Smooth muscle cell (in vitro differentiated cells): ENCODE data around the gene DDX43. TPM values are rescaled to one million over a fixed set of nuclear protein-coding genes. Genes with fewer than 3 reads are reported as not detected.
A peak's percentile ranks its signal among the peaks of the same experiment; 100 is the strongest.

Experiments
- DNase-seq: peaks from one replicate; lab custom pipeline; 2025; ENCODE audit not compliant: unreplicated experiment; lab: John Stamatoyannopoulos, UW
- H2AFZ ChIP-seq: fragments of 200-600 bp; sonication (generic); 2 replicates; pipeline ENCODE4 v1.6.0; 2016; ENCODE audit warnings: antibody characterized with exemption, low read depth, mild to moderate bottlenecking
- H3F3A ChIP-seq: fragments of 200-600 bp; sonication (generic); 2 replicates; pipeline ENCODE4 v1.6.0; 2017; ENCODE audit warnings: antibody characterized with exemption, low read depth
- H3K27ac ChIP-seq: fragments of 200-600 bp; sonication (generic); 2 replicates; pipeline ENCODE4 v1.5.1; 2016; ENCODE audit warnings: low read depth, mild to moderate bottlenecking
- H3K27me3 ChIP-seq: fragments of 200-600 bp; sonication (generic); 2 replicates; pipeline ENCODE4 v1.6.1; 2016; ENCODE audit warnings: low read depth, mild to moderate bottlenecking
- H3K36me3 ChIP-seq: fragments of 200-600 bp; sonication (generic); 2 replicates; pipeline ENCODE4 v1.5.1; 2016; ENCODE audit warnings: low read depth
- H3K4me1 ChIP-seq: fragments of 200-600 bp; sonication (generic); 2 replicates; pipeline ENCODE4 v1.5.1; 2016; ENCODE audit warnings: low read depth
- H3K4me2 ChIP-seq: fragments of 200-600 bp; sonication (generic); 2 replicates; pipeline ENCODE4 v1.6.0; 2016; ENCODE audit warnings: mild to moderate bottlenecking
- H3K4me3 ChIP-seq: fragments of 200-600 bp; sonication (generic); 2 replicates; pipeline ENCODE4 v1.5.1; 2016; ENCODE audit warnings: mild to moderate bottlenecking
- H3K79me2 ChIP-seq: fragments of 200-600 bp; sonication (generic); 2 replicates; pipeline ENCODE4 v1.6.0; 2016; ENCODE audit warnings: low read depth, mild to moderate bottlenecking
- H3K9ac ChIP-seq: fragments of 200-600 bp; sonication (generic); 2 replicates; pipeline ENCODE4 v1.6.0; 2016; ENCODE audit warnings: low read depth
- H3K9me3 ChIP-seq: fragments of 200-600 bp; sonication (generic); replicated peaks from 2 replicates; pipeline ENCODE4 v1.5.1; 2016; ENCODE audit warnings: low read depth
- H4K20me1 ChIP-seq: fragments of 200-600 bp; sonication (generic); 2 replicates; pipeline ENCODE4 v1.6.0; 2016; ENCODE audit warnings: low read depth
- CTCF ChIP-seq: fragments of 200-600 bp; sonication (generic); IDR thresholded peaks from 2 replicates; pipeline ENCODE4 v1.5.1; 2017; ENCODE audit warnings: borderline replicate concordance, mild to moderate bottlenecking, antibody characterized with exemption; ENCODE audit not compliant: insufficient read depth, poor library complexity, severe bottlenecking
- WGBS: methylation state at CpG from one replicate; pipeline ENCODE4 v1.1.7; 2016; ENCODE audit warnings: low lambda C conversion rate; 5-methylcytosine and 5-hydroxymethylcytosine counted together
- polyA plus RNA-seq: library from polyadenylated mRNA; unstranded; fragments of >200 nt; fragmentation: Nextera tagmentation; extraction: Ambion mirVana; gene quantifications from 2 replicates; pipeline ENCODE4 v1.2.1, GENCODE V29; 2016
- total RNA-seq: library from RNA; depleted of rRNA; stranded (reverse); fragments of >200 nt; gene quantifications from 2 replicates; pipeline ENCODE4 v1.2.3, GENCODE V29; 2014

DDX43 gene
- total and polyA plus RNA-seq, 2 experiments from 2014 or later = not detected

- no peak overlapping the region for H2AFZ ChIP-seq
- TF ChIP-seq CTCF = no peak
- H3F3A ChIP-seq = no peaks in the 10 kb centered on the region
- H3K4me1 ChIP-seq = no peaks in the 10 kb centered on the region
- H3K4me3 ChIP-seq = no peak overlapping the region
- H4K20me1 ChIP-seq = no peaks in the 10 kb centered on the region
- 92% methylated on average over 6 of the region's 6 CpGs for WGBS
- no peaks in the 10 kb centered on the region for H3K9me3 ChIP-seq
- no peak overlapping the region for H3K9ac ChIP-seq
- no peak overlapping the region for H3K27ac ChIP-seq
- no peaks in the 10 kb centered on the region for H3K36me3 ChIP-seq
- no peak for DNase-seq
- H3K27me3 ChIP-seq = no peaks in the 10 kb centered on the region
- H3K4me2 ChIP-seq = no peak overlapping the region
- no peaks in the 10 kb centered on the region for H3K79me2 ChIP-seq
Measured at GRCh38 chr6:73382462-73383113, 12.0 kb upstream of the DDX43 start.

GRCh38 chr6:73388433-73388799 is 6.2 kb upstream of the DDX43 start:
- no peaks in the 10 kb centered on the region for H4K20me1 ChIP-seq
- peak overlapping the region; percentile 84 for H3K4me2 ChIP-seq
- H3K9me3 ChIP-seq = no peaks in the 10 kb centered on the region
- H2AFZ ChIP-seq = peak overlapping the region; percentile 90
- DNase-seq = no peak
- H3K4me3 ChIP-seq = peak overlapping the region; percentile 56
- peaks cover 3% of the 10 kb centered on the region for H3K4me1 ChIP-seq
- no peak for TF ChIP-seq CTCF
- H3K79me2 ChIP-seq = no peaks in the 10 kb centered on the region
- no peaks in the 10 kb centered on the region for H3F3A ChIP-seq
- peak overlapping the region; percentile 45 for H3K9ac ChIP-seq
- H3K36me3 ChIP-seq = no peaks in the 10 kb centered on the region
- 45% methylated on average over 4 of the region's 4 CpGs for WGBS
- no peak overlapping the region for H3K27ac ChIP-seq
- H3K27me3 ChIP-seq = no peaks in the 10 kb centered on the region

GRCh38 chr6:73388800-73389512 is 5.7 kb upstream of the DDX43 start:
- Histone ChIP-seq H3K27me3 (no peaks in the 10 kb centered on the region), H3K9ac (peak overlapping the region; percentile 45), H3K27ac (no peak overlapping the region), H3F3A (no peaks in the 10 kb centered on the region), H3K9me3 (no peaks in the 10 kb centered on the region), H3K4me2 (peak overlapping the region; percentile 84), H3K36me3 (no peaks in the 10 kb centered on the region), H2AFZ (peak overlapping the region; percentile 90), H3K79me2 (no peaks in the 10 kb centered on the region), H3K4me3 (peak overlapping the region; percentile 56), H4K20me1 (no peaks in the 10 kb centered on the region), H3K4me1 (peaks cover 3% of the 10 kb centered on the region)
- peak; percentile 48 for TF ChIP-seq CTCF
- DNase-seq = peak; percentile 9
- 2% methylated on average over 38 of the region's 38 CpGs for WGBS

- Histone ChIP-seq H3K4me2 (no peak overlapping the region), H3K36me3 (no peaks in the 10 kb centered on the region), H3K4me3 (no peak overlapping the region), H3K27me3 (no peaks in the 10 kb centered on the region), H3K9me3 (no peaks in the 10 kb centered on the region), H3K79me2 (no peaks in the 10 kb centered on the region), H3K27ac (no peak overlapping the region), H3F3A (no peaks in the 10 kb centered on the region), H2AFZ (no peak overlapping the region), H3K9ac (no peak overlapping the region), H4K20me1 (no peaks in the 10 kb centered on the region), H3K4me1 (peaks cover 3% of the 10 kb centered on the region)
- 76% methylated on average over 10 of the region's 10 CpGs for WGBS
- no peak for TF ChIP-seq CTCF
- DNase-seq = no peak
Measured at GRCh38 chr6:73389854-73390253, 4.8 kb upstream of the DDX43 start.
